GM23338 (cell line): ENCODE measurements around the gene NNT.

ENCODE experiments used
- CREB1 ChIP-seq: fragments of 250-450 bp; sonication (Bioruptor Pico); IDR thresholded peaks from 2 replicates; pipeline ENCODE4 v1.5.0; 2020; ENCODE audit warnings: low read depth, mild to moderate bottlenecking, moderate library complexity
- CTCF ChIP-seq, 2 experiments: fragments of 200-600 bp in 1 of 2; sonication (generic) in 1 of 2; conservative IDR thresholded peaks; 2 replicates each; pipeline versions ENCODE4 v1.5.1 to v1.6.1; 2016 to 2017; ENCODE audit warnings: antibody characterized with exemption in 2 of 2, low read depth in 2 of 2, mild to moderate bottlenecking in 2 of 2, moderate library complexity in 1 of 2
- EZH2 ChIP-seq: fragments of 200-600 bp; sonication (generic); IDR thresholded peaks from one replicate; pipeline ENCODE4 v1.8.0; 2017; ENCODE audit warnings: antibody characterized with exemption, mild to moderate bottlenecking, low read depth; ENCODE audit not compliant: unreplicated experiment
- EZH2phosphoT487 ChIP-seq: fragments of 200-600 bp; sonication (generic); IDR thresholded peaks from one replicate; pipeline ENCODE4 v1.8.1; 2018; ENCODE audit warnings: antibody characterized with exemption; ENCODE audit not compliant: unreplicated experiment
- POLR2AphosphoS5 ChIP-seq: IDR thresholded peaks from 2 replicates; pipeline ENCODE4 v1.6.1; 2016; ENCODE audit warnings: antibody characterized with exemption, low read depth
- REST ChIP-seq: IDR thresholded peaks from one replicate; pipeline ENCODE4 v1.6.1; 2018; ENCODE audit warnings: antibody characterized with exemption; ENCODE audit not compliant: unreplicated experiment
- STAT1 ChIP-seq: IDR thresholded peaks from one replicate; pipeline ENCODE4 v1.6.1; 2016; ENCODE audit warnings: antibody characterized with exemption; ENCODE audit not compliant: unreplicated experiment

GRCh38 chr5:43616535-43616934 lies 13.6 kb downstream of the NNT start:
- no peak for TF ChIP-seq CTCF (conservative IDR thresholded peaks at IDR 0.05; ENCODE audit: low read depth in 2 of 2)
- TF ChIP-seq EZH2: no peak
- TF ChIP-seq CREB1 (CRISPR knock-in tag): no peak
- TF ChIP-seq POLR2AphosphoS5: no peak
- TF ChIP-seq EZH2phosphoT487: no peak
- TF ChIP-seq REST: no peak
- no peak for TF ChIP-seq STAT1
